ENCODE data around the gene FAM131A.

Gene FAM131A

GRCh38 chr3:184366619-184367289 lies 29.4 kb downstream of the FAM131A start:
- Histone ChIP-seq H3K4me3 (ENCODE audit: low read length) (no peak overlapping the region), H3K27me3 (ENCODE audit: control insufficient read depth, insufficient read depth, low read length) (no peaks in the 10 kb centered on the region), H3K9me3 (ENCODE audit: control insufficient read depth, low read length) (no peaks in the 10 kb centered on the region), H3K4me1 (ENCODE audit: control insufficient read depth, insufficient read depth, low read length) (peaks cover 25% of the 10 kb centered on the region), H3K9ac (ENCODE audit: low read length) (peak overlapping the region; percentile 36), H3K36me3 (ENCODE audit: control insufficient read depth, insufficient read depth, low read length) (peaks cover 6% of the 10 kb centered on the region)

GRCh38 chr3:184368116-184368515 lies 30.7 kb downstream of the FAM131A start:
- Histone ChIP-seq H3K4me1 (ENCODE audit: control insufficient read depth, insufficient read depth, low read length) (peaks cover 26% of the 10 kb centered on the region), H3K9me3 (ENCODE audit: control insufficient read depth, low read length) (no peaks in the 10 kb centered on the region), H3K27me3 (ENCODE audit: control insufficient read depth, insufficient read depth, low read length) (peaks cover 4% of the 10 kb centered on the region), H3K36me3 (ENCODE audit: control insufficient read depth, insufficient read depth, low read length) (peaks cover 6% of the 10 kb centered on the region), H3K4me3 (ENCODE audit: low read length) (no peak overlapping the region), H3K9ac (ENCODE audit: low read length) (no peak overlapping the region)

GRCh38 chr3:184368586-184369183 lies 31.3 kb downstream of the FAM131A start:
- Histone ChIP-seq H3K4me3 (ENCODE audit: low read length) (no peak overlapping the region), H3K4me1 (ENCODE audit: control insufficient read depth, insufficient read depth, low read length) (peaks cover 25% of the 10 kb centered on the region), H3K9me3 (ENCODE audit: control insufficient read depth, low read length) (no peaks in the 10 kb centered on the region), H3K9ac (ENCODE audit: low read length) (no peak overlapping the region), H3K36me3 (ENCODE audit: control insufficient read depth, insufficient read depth, low read length) (peaks cover 6% of the 10 kb centered on the region), H3K27me3 (ENCODE audit: control insufficient read depth, insufficient read depth, low read length) (peaks cover 4% of the 10 kb centered on the region)

- Histone ChIP-seq H3K36me3 (ENCODE audit: control insufficient read depth, insufficient read depth, low read length) (peaks cover 6% of the 10 kb centered on the region), H3K4me1 (ENCODE audit: control insufficient read depth, insufficient read depth, low read length) (peaks cover 13% of the 10 kb centered on the region), H3K27me3 (ENCODE audit: control insufficient read depth, insufficient read depth, low read length) (peaks cover 14% of the 10 kb centered on the region), H3K9me3 (ENCODE audit: control insufficient read depth, low read length) (no peaks in the 10 kb centered on the region), H3K4me3 (ENCODE audit: low read length) (no peak overlapping the region), H3K9ac (ENCODE audit: low read length) (no peak overlapping the region)
Measured at GRCh38 chr3:184371570-184372018, 34.2 kb downstream of the FAM131A start.

GRCh38 chr3:184372296-184372821 lies 35.0 kb downstream of the FAM131A start:
- Histone ChIP-seq H3K27me3 (ENCODE audit: control insufficient read depth, insufficient read depth, low read length) (peaks cover 17% of the 10 kb centered on the region), H3K4me3 (ENCODE audit: low read length) (no peak overlapping the region)

GRCh38 chr3:184372911-184373310 lies 35.5 kb downstream of the FAM131A start:
- H3K36me3 ChIP-seq (ENCODE audit: control insufficient read depth, insufficient read depth, low read length): peaks cover 6% of the 10 kb centered on the region
- no peak overlapping the region for H3K9ac ChIP-seq (ENCODE audit: low read length)
- H3K4me1 ChIP-seq (ENCODE audit: control insufficient read depth, insufficient read depth, low read length): peaks cover 15% of the 10 kb centered on the region
- H3K9me3 ChIP-seq (ENCODE audit: control insufficient read depth, low read length): no peaks in the 10 kb centered on the region
- no peak overlapping the region for H3K4me3 ChIP-seq (ENCODE audit: low read length)
- peaks cover 23% of the 10 kb centered on the region for H3K27me3 ChIP-seq (ENCODE audit: control insufficient read depth, insufficient read depth, low read length)

More at GRCh38 chr3:184372296-184372821, 35.0 kb downstream of the FAM131A start:
- peaks cover 10% of the 10 kb centered on the region for H3K4me1 ChIP-seq (ENCODE audit: control insufficient read depth, insufficient read depth, low read length)
- H3K36me3 ChIP-seq (ENCODE audit: control insufficient read depth, insufficient read depth, low read length): peaks cover 6% of the 10 kb centered on the region
- no peaks in the 10 kb centered on the region for H3K9me3 ChIP-seq (ENCODE audit: control insufficient read depth, low read length)
- no peak overlapping the region for H3K9ac ChIP-seq (ENCODE audit: low read length)

GRCh38 chr3:184373422-184373821 lies 36.0 kb downstream of the FAM131A start:
- peaks cover 18% of the 10 kb centered on the region for H3K4me1 ChIP-seq (ENCODE audit: control insufficient read depth, insufficient read depth, low read length)
- H3K9ac ChIP-seq (ENCODE audit: low read length): no peak overlapping the region
- peaks cover 28% of the 10 kb centered on the region for H3K27me3 ChIP-seq (ENCODE audit: control insufficient read depth, insufficient read depth, low read length)
- no peaks in the 10 kb centered on the region for H3K9me3 ChIP-seq (ENCODE audit: control insufficient read depth, low read length)
- H3K4me3 ChIP-seq (ENCODE audit: low read length): no peak overlapping the region
- peaks cover 6% of the 10 kb centered on the region for H3K36me3 ChIP-seq (ENCODE audit: control insufficient read depth, insufficient read depth, low read length)

GRCh38 chr3:184375747-184376461 lies 38.5 kb downstream of the FAM131A start:
- Histone ChIP-seq H3K4me1 (ENCODE audit: control insufficient read depth, insufficient read depth, low read length) (peaks cover 26% of the 10 kb centered on the region), H3K27me3 (ENCODE audit: control insufficient read depth, insufficient read depth, low read length) (peaks cover 43% of the 10 kb centered on the region)

GRCh38 chr3:184377374-184377773 lies 40.0 kb downstream of the FAM131A start:
- Histone ChIP-seq H3K4me1 (ENCODE audit: control insufficient read depth, insufficient read depth, low read length) (peaks cover 24% of the 10 kb centered on the region), H3K9ac (ENCODE audit: low read length) (no peak overlapping the region), H3K4me3 (ENCODE audit: low read length) (no peak overlapping the region), H3K9me3 (ENCODE audit: control insufficient read depth, low read length) (no peaks in the 10 kb centered on the region), H3K27me3 (ENCODE audit: control insufficient read depth, insufficient read depth, low read length) (peaks cover 57% of the 10 kb centered on the region), H3K36me3 (ENCODE audit: control insufficient read depth, insufficient read depth, low read length) (no peaks in the 10 kb centered on the region)

More at GRCh38 chr3:184375747-184376461, 38.5 kb downstream of the FAM131A start:
- H3K9ac ChIP-seq (ENCODE audit: low read length): no peak overlapping the region
- H3K4me3 ChIP-seq (ENCODE audit: low read length): no peak overlapping the region
- H3K36me3 ChIP-seq (ENCODE audit: control insufficient read depth, insufficient read depth, low read length): no peaks in the 10 kb centered on the region
- no peaks in the 10 kb centered on the region for H3K9me3 ChIP-seq (ENCODE audit: control insufficient read depth, low read length)

GRCh38 chr3:184377882-184378445 lies 40.6 kb downstream of the FAM131A start, which contains the start of gene THPO:
THPO (minus strand) TSS chr3:184378207; CDS start chr3:184376259, 1,948 bp downstream.
- H3K36me3 ChIP-seq (ENCODE audit: control insufficient read depth, insufficient read depth, low read length): no peaks in the 10 kb centered on the region
- peaks cover 24% of the 10 kb centered on the region for H3K4me1 ChIP-seq (ENCODE audit: control insufficient read depth, insufficient read depth, low read length)
- H3K9me3 ChIP-seq (ENCODE audit: control insufficient read depth, low read length): no peaks in the 10 kb centered on the region
- no peak within 1 kb of the TSS for H3K4me3 ChIP-seq (ENCODE audit: low read length)
- H3K27me3 ChIP-seq (ENCODE audit: control insufficient read depth, insufficient read depth, low read length): peaks cover 59% of the 10 kb centered on the region
- no peak within 1 kb of the TSS for H3K9ac ChIP-seq (ENCODE audit: low read length)

GRCh38 chr3:184378651-184379357 lies 41.4 kb downstream of the FAM131A start:
- Histone ChIP-seq H3K4me3 (ENCODE audit: low read length) (no peak overlapping the region), H3K9ac (ENCODE audit: low read length) (no peak overlapping the region), H3K9me3 (ENCODE audit: control insufficient read depth, low read length) (no peaks in the 10 kb centered on the region), H3K4me1 (ENCODE audit: control insufficient read depth, insufficient read depth, low read length) (peaks cover 24% of the 10 kb centered on the region), H3K27me3 (ENCODE audit: control insufficient read depth, insufficient read depth, low read length) (peaks cover 59% of the 10 kb centered on the region), H3K36me3 (ENCODE audit: control insufficient read depth, insufficient read depth, low read length) (no peaks in the 10 kb centered on the region)

Data from mucosa of stomach (tissue), 1 donor.